A549 (cell line): ENCODE data around the gene PIWIL4. TPM values are rescaled to one million over a fixed set of nuclear protein-coding genes. Genes with fewer than 3 reads are reported as not detected.

Experiments
- ATAC-seq, 2 experiments: fragments of 200-7000 bp in 1 of 2; fragments of >200 bp in 1 of 2; cut with Nextera tagmentation in 1 of 2; cut with Tn5 transposase in 1 of 2; 3 replicates each; pipeline versions ENCODE4 v1.8.0 to v1.9.1; 2018 to 2020; ENCODE audit warnings: mild to moderate bottlenecking in 1 of 2, moderate library complexity in 1 of 2
- CTCF ChIA-PET: fragments of 300-600 bp; sonication (Branson Sonifier 250); formaldehyde crosslinking; extraction: SDS; loops from one replicate; lab custom pipeline; 2021; ENCODE audit warnings: antibody characterized with exemption, inconsistent platforms; lab: Yijun Ruan, JAX
- POLR2A ChIA-PET: fragments of 350-600 bp; formaldehyde crosslinking; extraction: SDS; loops from one replicate; lab custom pipeline; 2021; ENCODE audit warnings: antibody characterized with exemption, inconsistent platforms; lab: Yijun Ruan, JAX
- DNase-seq, 2 experiments: peaks; one replicate each; pipeline versions ENCODE4 v3.0.0 to v3.0.0-alpha.2; 2011 to 2016; ENCODE audit warnings: low read depth in 1 of 2, low spot score in 1 of 2
- FAIRE-seq: peaks from 2 replicates; lab custom pipeline; 2011; peaks lifted over from hg19 to GRCh38; lab: Jason Lieb, UNC
- H3K27ac ChIP-seq, 2 experiments: fragments of >200 bp; sonication (Bioruptor Twin); formaldehyde crosslinking; 3 replicates each; pipeline ENCODE4 v1.5.1; 2016 to 2017
- H3K4me1 ChIP-seq: fragments of >200 bp; sonication (Bioruptor Twin); formaldehyde crosslinking; 3 replicates; pipeline ENCODE4 v1.6.1; 2016
- H3K4me2 ChIP-seq: fragments of >200 bp; sonication (Bioruptor Twin); formaldehyde crosslinking; 3 replicates; pipeline ENCODE4 v1.6.1; 2016
- H3K4me3 ChIP-seq: fragments of >200 bp; sonication (Bioruptor Twin); formaldehyde crosslinking; 3 replicates; pipeline ENCODE4 v1.5.1; 2016
- H3K9me3 ChIP-seq: fragments of >200 bp; sonication (Bioruptor Twin); formaldehyde crosslinking; 3 replicates; pipeline ENCODE4 v1.6.1; 2016
- BHLHE40 ChIP-seq: IDR thresholded peaks from 2 replicates; pipeline ENCODE4 v1.6.1; 2012; ENCODE audit warnings: low read depth, low read length, inconsistent platforms
- CBX2 ChIP-seq: fragments of 200-600 bp; sonication (generic); IDR thresholded peaks from 2 replicates; pipeline ENCODE4 v1.6.1; 2016; ENCODE audit warnings: low read depth, mild to moderate bottlenecking, borderline replicate concordance
- CBX8 ChIP-seq: fragments of 200-600 bp; sonication (generic); IDR thresholded peaks from 2 replicates; pipeline ENCODE4 v1.6.1; 2016
- EHF ChIP-seq: fragments of 250-450 bp; sonication (Bioruptor Pico); IDR thresholded peaks from 2 replicates; pipeline ENCODE4 v1.5.0; 2020; ENCODE audit warnings: mild to moderate bottlenecking
- FOSL2 ChIP-seq, 2 experiments: fragments of 450-650 bp in 1 of 2; fragments of >200 bp in 1 of 2; sonication (Bioruptor Twin) in 1 of 2; formaldehyde crosslinking; IDR thresholded peaks; 2 replicates each; pipeline versions ENCODE4 v1.5.0 to v1.6.1; 2016 to 2020; ENCODE audit warnings: mild to moderate bottlenecking in 1 of 2, moderate library complexity in 1 of 2
- GATA3 ChIP-seq: IDR thresholded peaks from 2 replicates; pipeline ENCODE4 v1.6.1; 2012; ENCODE audit warnings: borderline replicate concordance
- HOXA7 ChIP-seq: fragments of 250-450 bp; sonication (Bioruptor Pico); IDR thresholded peaks from 2 replicates; pipeline ENCODE4 v1.5.0; 2020; ENCODE audit warnings: mild to moderate bottlenecking, moderate library complexity
- HOXB13 ChIP-seq: fragments of 250-450 bp; sonication (Bioruptor Pico); IDR thresholded peaks from 2 replicates; pipeline ENCODE4 v1.5.0; 2020; ENCODE audit warnings: low read depth, mild to moderate bottlenecking, moderate library complexity
- JUN ChIP-seq, 2 experiments: fragments of >200 bp; sonication (Bioruptor Twin); formaldehyde crosslinking; IDR thresholded peaks; 2 replicates in 1 of 2; 3 replicates in 1 of 2; pipeline ENCODE4 v1.6.1; 2016 to 2017
- KDM5A ChIP-seq: fragments of 200-600 bp; sonication (generic); IDR thresholded peaks from 2 replicates; pipeline ENCODE4 v1.6.1; 2016; ENCODE audit warnings: antibody characterized with exemption, mild to moderate bottlenecking
- MYC ChIP-seq: IDR thresholded peaks from 2 replicates; pipeline ENCODE4 v1.6.1; 2012; ENCODE audit warnings: mild to moderate bottlenecking, inconsistent platforms, low read length, improper control_type of control experiment, borderline replicate concordance
- NFE2L2 ChIP-seq: fragments of 150-350 bp; conservative IDR thresholded peaks from 2 replicates; pipeline ENCODE4 v1.6.1; 2014; ENCODE audit warnings: low read length
- NPAS2 ChIP-seq: fragments of 250-450 bp; sonication (Bioruptor Pico); IDR thresholded peaks from 2 replicates; pipeline ENCODE4 v1.8.0; 2022; ENCODE audit warnings: mild to moderate bottlenecking, moderate library complexity, borderline replicate concordance
- NR3C1 ChIP-seq: fragments of >200 bp; sonication (Bioruptor Twin); formaldehyde crosslinking; IDR thresholded peaks from 3 replicates; pipeline ENCODE4 v1.6.1; 2017
- PHF8 ChIP-seq: fragments of 200-600 bp; sonication (generic); IDR thresholded peaks from 2 replicates; pipeline ENCODE4 v1.6.1; 2016; ENCODE audit warnings: low read depth, mild to moderate bottlenecking, antibody characterized with exemption, moderate library complexity, borderline replicate concordance
- POLR2A ChIP-seq: IDR thresholded peaks from 2 replicates; pipeline ENCODE4 v1.6.1; 2012; ENCODE audit warnings: mild to moderate bottlenecking, low read length
- RARB ChIP-seq: fragments of 250-450 bp; sonication (Bioruptor Pico); IDR thresholded peaks from 2 replicates; pipeline ENCODE4 v1.8.0; 2021; ENCODE audit warnings: mild to moderate bottlenecking, moderate library complexity
- RCOR1 ChIP-seq: fragments of 150-350 bp; IDR thresholded peaks from 2 replicates; pipeline ENCODE4 v1.6.1; 2014; ENCODE audit warnings: antibody characterized with exemption, low read length, low read depth
- RFX5 ChIP-seq: fragments of 450-650 bp; IDR thresholded peaks from 2 replicates; pipeline ENCODE4 v1.7.1; 2014; ENCODE audit warnings: antibody characterized with exemption, mild to moderate bottlenecking, moderate library complexity
- SMC3 ChIP-seq: fragments of >200 bp; sonication (Bioruptor Twin); formaldehyde crosslinking; IDR thresholded peaks from 3 replicates; pipeline ENCODE4 v1.6.1; 2018; ENCODE audit warnings: inconsistent platforms
- SREBF2 ChIP-seq: fragments of 450-650 bp; IDR thresholded peaks from 2 replicates; pipeline ENCODE4 v1.6.1; 2014; ENCODE audit warnings: mild to moderate bottlenecking, moderate library complexity
- ZNF302 ChIP-seq: fragments of 250-450 bp; sonication (Bioruptor Pico); IDR thresholded peaks from 2 replicates; pipeline ENCODE4 v1.9.0; 2021; ENCODE audit warnings: inconsistent platforms, mild to moderate bottlenecking, moderate library complexity
- WGBS: methylation state at CpG from one replicate; pipeline ENCODE4 v1.1.6; 2017; ENCODE audit errors: missing lambda C conversion rate; 5-methylcytosine and 5-hydroxymethylcytosine counted together
- polyA plus RNA-seq, 4 experiments: library from polyadenylated mRNA; depleted of rRNA in 3 of 4; stranded (reverse); fragments of >200 nt; fragmentation: RNase III in 1 of 4; extraction: RNeasy Plus Mini Kit Qiagen cat#74134 plus additional on column Dnase treatment in 1 of 4; gene quantifications; 2 replicates in 3 of 4; 3 replicates in 1 of 4; pipeline ENCODE4 v1.2.3, GENCODE V29; 2011 to 2017
- TF ChIP-seq, protein P1 (sequence below): IDR thresholded peaks from 2 replicates; pipeline ENCODE4 v1.6.1; 2012
- TF ChIP-seq, protein P2 (sequence below): IDR thresholded peaks from 2 replicates; pipeline ENCODE4 v1.6.1; 2012
- TF ChIP-seq, protein P3 (sequence below): fragments of 250-450 bp; sonication (Bioruptor Pico); IDR thresholded peaks from 2 replicates; pipeline ENCODE4 v1.5.0; 2021; ENCODE audit warnings: mild to moderate bottlenecking, moderate library complexity, borderline replicate concordance
- TF ChIP-seq, protein P4 (sequence below): fragments of 250-450 bp; sonication (Bioruptor Pico); IDR thresholded peaks from 2 replicates; pipeline ENCODE4 v1.5.0; 2020; ENCODE audit warnings: low read depth, mild to moderate bottlenecking, moderate library complexity
- TF ChIP-seq, protein P5 (sequence below): fragments of >200 bp; sonication (Bioruptor Twin); formaldehyde crosslinking; IDR thresholded peaks from 3 replicates; pipeline ENCODE4 v1.6.1; 2016
- TF ChIP-seq, protein P6 (sequence below): fragments of >200 bp; sonication (Bioruptor Twin); formaldehyde crosslinking; IDR thresholded peaks from 3 replicates; pipeline ENCODE4 v1.5.1; 2016

Gene PIWIL4
- polyA plus RNA-seq, 2 of the 4 experiments (the other 2 are of a cell fraction) = 0.28 to 0.35 TPM

DNA sequence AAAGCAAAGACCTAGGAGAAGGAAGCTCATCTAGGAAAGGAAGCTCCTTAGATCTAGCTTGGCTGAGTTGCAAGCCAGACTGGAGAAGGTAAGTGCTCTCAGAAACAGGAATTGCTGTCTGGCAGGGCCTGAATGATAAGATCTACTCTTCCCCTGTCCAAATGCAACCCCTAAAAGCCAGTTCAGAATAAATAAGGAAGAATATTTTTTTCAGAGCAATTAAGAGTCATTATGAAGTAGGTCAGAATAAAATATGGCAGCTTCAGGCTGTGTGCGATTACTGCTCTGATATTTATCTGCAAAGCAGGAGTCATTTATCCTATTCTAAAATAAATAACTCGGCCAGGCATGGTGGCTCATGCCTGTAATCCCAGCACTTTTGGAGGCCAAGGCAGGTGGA lies 82.1 kb downstream of the PIWIL4 start (continued):
- TF ChIP-seq, protein P1, sequence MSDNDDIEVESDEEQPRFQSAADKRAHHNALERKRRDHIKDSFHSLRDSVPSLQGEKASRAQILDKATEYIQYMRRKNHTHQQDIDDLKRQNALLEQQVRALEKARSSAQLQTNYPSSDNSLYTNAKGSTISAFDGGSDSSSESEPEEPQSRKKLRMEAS = no peak
- TF ChIP-seq POLR2A = no peak
- TF ChIP-seq, protein P2, sequence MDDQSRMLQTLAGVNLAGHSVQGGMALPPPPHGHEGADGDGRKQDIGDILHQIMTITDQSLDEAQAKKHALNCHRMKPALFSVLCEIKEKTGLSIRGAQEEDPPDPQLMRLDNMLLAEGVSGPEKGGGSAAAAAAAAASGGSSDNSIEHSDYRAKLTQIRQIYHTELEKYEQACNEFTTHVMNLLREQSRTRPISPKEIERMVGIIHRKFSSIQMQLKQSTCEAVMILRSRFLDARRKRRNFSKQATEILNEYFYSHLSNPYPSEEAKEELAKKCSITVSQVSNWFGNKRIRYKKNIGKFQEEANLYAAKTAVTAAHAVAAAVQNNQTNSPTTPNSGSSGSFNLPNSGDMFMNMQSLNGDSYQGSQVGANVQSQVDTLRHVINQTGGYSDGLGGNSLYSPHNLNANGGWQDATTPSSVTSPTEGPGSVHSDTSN = no peak

DNA sequence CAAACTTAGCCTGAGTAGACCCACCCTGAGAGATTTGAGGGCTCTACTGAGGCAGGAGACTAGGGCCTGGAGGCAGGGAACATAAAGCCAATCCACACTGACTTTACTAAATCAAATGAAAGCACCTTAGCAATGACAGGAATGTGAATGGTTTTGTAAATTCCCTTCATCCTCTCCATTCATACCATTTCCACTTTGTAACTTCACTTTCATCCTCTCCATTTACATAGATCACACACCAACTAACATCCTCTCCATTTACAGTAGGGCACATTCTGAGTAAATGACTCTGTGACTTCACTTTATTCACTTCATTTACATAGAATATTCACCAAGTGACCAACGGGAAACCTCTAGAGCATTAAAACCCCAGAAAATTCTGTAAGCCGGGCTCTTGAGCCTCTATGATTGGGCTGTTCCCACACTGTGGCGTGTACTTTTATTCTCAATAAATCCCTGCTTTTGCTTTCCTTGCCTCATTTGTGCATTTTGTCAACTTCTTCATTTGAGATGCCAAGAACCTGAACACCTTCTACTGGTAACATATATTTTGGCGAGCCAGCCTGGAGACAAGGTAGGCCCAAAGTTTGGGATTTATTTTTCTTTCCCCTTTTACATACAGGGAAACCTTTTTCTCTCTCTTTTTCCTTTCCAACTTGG lies 82.9 kb downstream of the PIWIL4 start:
- TF ChIP-seq ZNF302 (CRISPR knock-in tag) = no peak
- TF ChIP-seq GATA3 = no peak
- no peak for TF ChIP-seq RCOR1
- TF ChIP-seq HOXA7 (CRISPR knock-in tag) = no peak
- no peak for TF ChIP-seq NFE2L2
- no peak for TF ChIP-seq JUN (IDR thresholded peaks at IDR 0.05)
- no peak for TF ChIP-seq FOSL2 (IDR thresholded peaks at IDR 0.05)
- no peak for TF ChIP-seq FOSL2 (CRISPR knock-in tag; IDR thresholded peaks at IDR 0.05)
- no peak for TF ChIP-seq NPAS2 (CRISPR knock-in tag)
- no peak for TF ChIP-seq SMC3
- TF ChIP-seq, protein P2 = no peak
- TF ChIP-seq HOXB13 = no peak
- no peak for TF ChIP-seq BHLHE40
- no peak for TF ChIP-seq KDM5A
- no peak for TF ChIP-seq NR3C1
- TF ChIP-seq, protein P3, sequence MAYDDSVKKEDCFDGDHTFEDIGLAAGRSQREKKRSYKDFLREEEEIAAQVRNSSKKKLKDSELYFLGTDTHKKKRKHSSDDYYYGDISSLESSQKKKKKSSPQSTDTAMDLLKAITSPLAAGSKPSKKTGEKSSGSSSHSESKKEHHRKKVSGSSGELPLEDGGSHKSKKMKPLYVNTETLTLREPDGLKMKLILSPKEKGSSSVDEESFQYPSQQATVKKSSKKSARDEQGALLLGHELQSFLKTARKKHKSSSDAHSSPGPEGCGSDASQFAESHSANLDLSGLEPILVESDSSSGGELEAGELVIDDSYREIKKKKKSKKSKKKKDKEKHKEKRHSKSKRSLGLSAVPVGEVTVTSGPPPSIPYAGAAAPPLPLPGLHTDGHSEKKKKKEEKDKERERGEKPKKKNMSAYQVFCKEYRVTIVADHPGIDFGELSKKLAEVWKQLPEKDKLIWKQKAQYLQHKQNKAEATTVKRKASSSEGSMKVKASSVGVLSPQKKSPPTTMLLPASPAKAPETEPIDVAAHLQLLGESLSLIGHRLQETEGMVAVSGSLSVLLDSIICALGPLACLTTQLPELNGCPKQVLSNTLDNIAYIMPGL (CRISPR knock-in tag) = no peak
- DNase-seq (no peak), FAIRE-seq (no peak), ATAC-seq (no peak)
- Histone ChIP-seq H3K27ac (no peak overlapping the region), H3K4me3 (no peak overlapping the region), H3K9me3 (no peaks in the 10 kb centered on the region), H3K4me2 (no peak overlapping the region), H3K4me1 (no peaks in the 10 kb centered on the region)
- POLR2A ChIA-PET = no interaction called here
- CTCF ChIA-PET = no interaction called here
- WGBS = 82% methylated on average over 4 of the region's 4 CpGs

DNA sequence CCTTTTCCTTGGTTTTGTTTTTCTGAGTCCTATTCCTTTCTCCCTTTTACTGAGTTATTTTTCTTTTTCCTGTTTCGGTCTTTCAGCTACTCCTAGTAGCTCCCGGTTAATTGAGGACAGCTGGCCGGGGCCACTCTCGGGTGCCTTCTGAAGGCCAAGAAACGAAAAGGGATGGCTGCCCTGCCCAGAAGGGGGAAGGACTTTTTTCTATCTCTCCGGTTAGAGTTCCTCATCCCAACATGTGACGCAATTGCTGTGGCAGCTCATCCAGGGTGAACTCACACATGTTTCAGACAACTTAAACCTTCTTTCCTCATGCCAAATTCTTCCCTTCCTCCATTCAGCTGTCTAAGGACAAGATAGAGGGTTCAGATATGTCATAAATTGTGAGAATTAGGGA lies 83.6 kb downstream of the PIWIL4 start:
- ChIA-PET POLR2A (no interaction called here), CTCF (no interaction called here)
- no peaks in the 10 kb centered on the region for H3K9me3 ChIP-seq
- no peak for ATAC-seq
- H3K4me2 ChIP-seq = no peak overlapping the region
- H3K4me1 ChIP-seq = no peaks in the 10 kb centered on the region
- no peak overlapping the region for H3K4me3 ChIP-seq
- no peak for FAIRE-seq
- H3K27ac ChIP-seq = no peak overlapping the region
- WGBS = 88% methylated on average over 7 of the region's 7 CpGs
- DNase-seq = no peak
- TF ChIP-seq HOXA7 (CRISPR knock-in tag) (no peak), RFX5 (no peak), MYC (no peak), PHF8 (no peak), SREBF2 (no peak), RARB (no peak), NR3C1 (no peak), JUN (IDR thresholded peaks at IDR 0.05) (no peak), CBX8 (no peak), CBX2 (no peak), EHF (no peak), BHLHE40 (no peak)
- TF ChIP-seq, protein P4, sequence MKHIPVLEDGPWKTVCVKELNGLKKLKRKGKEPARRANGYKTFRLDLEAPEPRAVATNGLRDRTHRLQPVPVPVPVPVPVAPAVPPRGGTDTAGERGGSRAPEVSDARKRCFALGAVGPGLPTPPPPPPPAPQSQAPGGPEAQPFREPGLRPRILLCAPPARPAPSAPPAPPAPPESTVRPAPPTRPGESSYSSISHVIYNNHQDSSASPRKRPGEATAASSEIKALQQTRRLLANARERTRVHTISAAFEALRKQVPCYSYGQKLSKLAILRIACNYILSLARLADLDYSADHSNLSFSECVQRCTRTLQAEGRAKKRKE (CRISPR knock-in tag) = no peak
- TF ChIP-seq, protein P5, sequence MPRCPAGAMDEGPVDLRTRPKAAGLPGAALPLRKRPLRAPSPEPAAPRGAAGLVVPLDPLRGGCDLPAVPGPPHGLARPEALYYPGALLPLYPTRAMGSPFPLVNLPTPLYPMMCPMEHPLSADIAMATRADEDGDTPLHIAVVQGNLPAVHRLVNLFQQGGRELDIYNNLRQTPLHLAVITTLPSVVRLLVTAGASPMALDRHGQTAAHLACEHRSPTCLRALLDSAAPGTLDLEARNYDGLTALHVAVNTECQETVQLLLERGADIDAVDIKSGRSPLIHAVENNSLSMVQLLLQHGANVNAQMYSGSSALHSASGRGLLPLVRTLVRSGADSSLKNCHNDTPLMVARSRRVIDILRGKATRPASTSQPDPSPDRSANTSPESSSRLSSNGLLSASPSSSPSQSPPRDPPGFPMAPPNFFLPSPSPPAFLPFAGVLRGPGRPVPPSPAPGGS = no peak
- TF ChIP-seq, protein P6, sequence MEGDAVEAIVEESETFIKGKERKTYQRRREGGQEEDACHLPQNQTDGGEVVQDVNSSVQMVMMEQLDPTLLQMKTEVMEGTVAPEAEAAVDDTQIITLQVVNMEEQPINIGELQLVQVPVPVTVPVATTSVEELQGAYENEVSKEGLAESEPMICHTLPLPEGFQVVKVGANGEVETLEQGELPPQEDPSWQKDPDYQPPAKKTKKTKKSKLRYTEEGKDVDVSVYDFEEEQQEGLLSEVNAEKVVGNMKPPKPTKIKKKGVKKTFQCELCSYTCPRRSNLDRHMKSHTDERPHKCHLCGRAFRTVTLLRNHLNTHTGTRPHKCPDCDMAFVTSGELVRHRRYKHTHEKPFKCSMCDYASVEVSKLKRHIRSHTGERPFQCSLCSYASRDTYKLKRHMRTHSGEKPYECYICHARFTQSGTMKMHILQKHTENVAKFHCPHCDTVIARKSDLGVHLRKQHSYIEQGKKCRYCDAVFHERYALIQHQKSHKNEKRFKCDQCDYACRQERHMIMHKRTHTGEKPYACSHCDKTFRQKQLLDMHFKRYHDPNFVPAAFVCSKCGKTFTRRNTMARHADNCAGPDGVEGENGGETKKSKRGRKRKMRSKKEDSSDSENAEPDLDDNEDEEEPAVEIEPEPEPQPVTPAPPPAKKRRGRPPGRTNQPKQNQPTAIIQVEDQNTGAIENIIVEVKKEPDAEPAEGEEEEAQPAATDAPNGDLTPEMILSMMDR = no peak
